T-helper 17 cell (primary cell): ENCODE data around the gene GNG13. TPM values are rescaled to one million over a fixed set of nuclear protein-coding genes. Genes with fewer than 3 reads are reported as not detected.
"Not testable (repeated sequence)": the region's sequence is repeated elsewhere in the genome, so short reads cannot be mapped to it uniquely, and the experiment has no call there.

Experiments
- ATAC-seq: fragments of 150-1000 bp; cut with Tn5 transposase; 2 replicates; pipeline ENCODE4 v1.10.0; 2021; ENCODE audit warnings: mild to moderate bottlenecking, moderate library complexity
- DNase-seq, 3 donors: peaks; one replicate each; pipeline versions ENCODE4 v3.0.0 to v3.0.0-alpha.2; 2020 to 2021
- H3K9me3 ChIP-seq: one replicate; pipeline ENCODE4 v1.7.0; 2013; ENCODE audit warnings: low read length, mild to moderate bottlenecking; ENCODE audit not compliant: control insufficient read depth, poor library complexity, severe bottlenecking
- H3K27ac Mint-ChIP-seq: one replicate; pipeline ENCODE4 v1.8.0; 2022; ENCODE audit warnings: mild to moderate bottlenecking, moderate library complexity, mixed read lengths
- H3K27me3 Mint-ChIP-seq: one replicate; pipeline ENCODE4 v1.8.0; 2022; ENCODE audit warnings: mixed read lengths
- H3K36me3 Mint-ChIP-seq: one replicate; pipeline ENCODE4 v1.8.0; 2022; ENCODE audit warnings: low read depth, mixed read lengths
- H3K4me1 Mint-ChIP-seq: one replicate; pipeline ENCODE4 v1.8.0; 2022; ENCODE audit warnings: mild to moderate bottlenecking, mixed read lengths
- H3K4me3 Mint-ChIP-seq: one replicate; pipeline ENCODE4 v1.8.0; 2022; ENCODE audit warnings: mild to moderate bottlenecking, moderate library complexity, mixed read lengths
- total RNA-seq, 4 donors: library from RNA in 2 of 4; stranded (reverse) in 2 of 4; gene quantifications; one replicate each; pipeline ENCODE4 v1.2.3 and lab custom pipeline; 2022 to 2026

The GNG13 gene
- total RNA-seq, 2 donors from 2014 or later = not detected

DNA sequence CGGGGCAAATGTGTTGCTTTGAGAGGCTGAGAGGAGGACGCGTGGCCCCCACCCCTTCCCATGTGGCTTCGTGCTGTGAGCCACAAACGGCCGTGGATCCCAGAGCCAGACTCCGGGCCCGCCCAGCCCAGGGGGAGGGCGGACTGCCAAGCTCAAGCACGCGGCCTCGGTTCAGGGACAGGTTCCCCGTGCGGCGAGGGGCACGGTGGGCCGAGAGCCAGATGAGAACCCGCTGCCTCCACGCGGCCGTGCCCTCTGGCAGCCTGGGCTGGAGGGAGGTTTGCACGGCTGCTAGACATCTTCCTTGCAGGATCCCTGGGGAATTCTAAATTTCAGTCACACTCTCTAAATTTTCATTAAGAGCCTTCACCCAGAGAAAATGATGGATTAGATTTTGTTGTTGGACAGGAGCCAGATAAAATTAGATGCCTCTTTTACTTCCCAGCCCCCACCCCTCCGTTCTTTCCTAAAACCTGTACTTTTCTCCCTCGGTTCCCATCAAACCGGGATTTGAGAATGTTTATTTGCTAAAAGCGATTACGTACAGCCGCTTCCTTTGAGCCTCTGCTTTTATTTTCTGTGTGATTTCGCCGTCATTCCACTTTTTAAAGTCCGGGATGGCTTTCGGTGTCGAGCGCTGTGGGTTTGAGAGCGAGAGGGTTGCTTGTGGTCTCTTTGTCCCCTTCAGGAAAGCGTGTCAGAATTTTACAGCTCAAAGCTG is 25.0 kb upstream of the GNG13 start:
- Mint-ChIP-seq H3K36me3 (no peaks in the 10 kb centered on the region), H3K27me3 (peaks cover 9% of the 10 kb centered on the region), H3K4me3 (no peak overlapping the region), H3K4me1 (no peaks in the 10 kb centered on the region), H3K27ac (no peak overlapping the region)
- DNase-seq (no peak), ATAC-seq (no peak)
- H3K9me3 ChIP-seq = no peaks in the 10 kb centered on the region

DNA sequence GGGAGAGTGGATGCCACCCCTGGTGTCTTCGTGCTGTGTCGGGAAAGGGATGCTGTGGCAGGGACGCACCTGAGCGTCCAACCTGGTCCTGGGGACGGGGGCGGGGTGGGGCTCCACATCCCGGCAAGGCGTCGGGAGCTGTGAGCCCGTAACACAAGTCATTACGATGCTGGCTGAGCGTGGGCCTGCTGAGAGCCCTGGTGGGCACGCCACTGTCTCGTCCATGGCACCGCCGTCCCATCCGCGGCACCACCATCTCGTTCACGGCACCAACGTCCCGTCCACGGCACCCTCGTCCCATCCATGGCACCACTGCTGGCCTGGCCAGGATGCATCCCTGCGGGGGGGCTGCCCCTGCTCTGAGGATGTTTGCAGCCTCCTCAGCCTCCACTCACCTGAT is 24.1 kb upstream of the GNG13 start:
- H3K36me3 Mint-ChIP-seq = no peaks in the 10 kb centered on the region
- H3K27ac Mint-ChIP-seq = no peak overlapping the region
- DNase-seq (no peak), ATAC-seq (no peak)
- no peaks in the 10 kb centered on the region for H3K9me3 ChIP-seq
- H3K4me1 Mint-ChIP-seq = peaks cover 2% of the 10 kb centered on the region
- H3K4me3 Mint-ChIP-seq = no peak overlapping the region
- H3K27me3 Mint-ChIP-seq = peaks cover 2% of the 10 kb centered on the region

DNA sequence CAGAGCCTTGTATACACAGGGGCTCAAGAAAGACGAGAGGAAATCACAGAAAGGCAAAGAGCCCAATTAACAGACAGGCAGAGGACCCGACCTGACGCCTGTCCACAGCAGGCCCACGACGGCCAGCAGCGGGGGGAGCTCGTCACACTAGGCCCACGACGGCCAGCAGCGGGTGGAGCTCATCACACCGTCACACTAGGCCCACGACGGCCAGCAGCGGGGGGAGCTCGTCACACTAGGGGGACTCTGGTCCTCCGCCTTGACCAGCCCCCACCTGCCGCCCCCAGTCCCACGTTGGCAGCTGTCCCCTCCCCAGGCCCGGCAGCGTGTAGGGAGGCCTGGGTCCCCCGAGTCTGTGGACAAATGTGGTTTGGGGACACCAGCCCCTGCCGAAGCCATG is 23.7 kb upstream of the GNG13 start:
- Mint-ChIP-seq H3K4me3 (no peak overlapping the region), H3K27ac (no peak overlapping the region)

DNA sequence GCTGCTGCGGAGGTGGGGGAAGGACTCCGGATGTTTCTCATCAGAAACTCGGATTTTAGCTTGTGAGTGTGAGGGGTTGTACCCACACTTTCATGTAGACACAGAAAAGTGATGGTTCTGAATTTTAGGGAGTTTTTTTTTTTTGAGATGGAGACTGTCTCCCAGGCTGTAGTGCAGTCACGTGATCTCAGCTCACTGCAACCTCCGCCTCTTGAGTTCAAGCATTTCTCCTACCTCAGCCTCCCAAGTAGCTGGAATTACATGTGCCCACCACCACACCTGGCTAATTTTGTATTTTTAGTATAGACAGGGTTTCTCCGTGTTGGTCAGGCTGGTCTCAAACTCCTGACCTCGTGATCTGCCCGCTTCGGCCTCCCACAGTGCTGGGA is 22.4 kb upstream of the GNG13 start:
- no peaks in the 10 kb centered on the region for H3K36me3 Mint-ChIP-seq
- H3K27me3 Mint-ChIP-seq = no peaks in the 10 kb centered on the region
- H3K9me3 ChIP-seq = no peaks in the 10 kb centered on the region
- H3K27ac Mint-ChIP-seq = no peak overlapping the region
- H3K4me1 Mint-ChIP-seq = peaks cover 5% of the 10 kb centered on the region
- ATAC-seq (no peak), DNase-seq (no peak)
- no peak overlapping the region for H3K4me3 Mint-ChIP-seq

More for the DNA sequence above, 23.7 kb upstream of the GNG13 start:
- Mint-ChIP-seq H3K4me1 (peaks cover 5% of the 10 kb centered on the region), H3K36me3 (no peaks in the 10 kb centered on the region), H3K27me3 (no peaks in the 10 kb centered on the region)
- DNase-seq = no peak
- no peak for ATAC-seq
- no peaks in the 10 kb centered on the region for H3K9me3 ChIP-seq

DNA sequence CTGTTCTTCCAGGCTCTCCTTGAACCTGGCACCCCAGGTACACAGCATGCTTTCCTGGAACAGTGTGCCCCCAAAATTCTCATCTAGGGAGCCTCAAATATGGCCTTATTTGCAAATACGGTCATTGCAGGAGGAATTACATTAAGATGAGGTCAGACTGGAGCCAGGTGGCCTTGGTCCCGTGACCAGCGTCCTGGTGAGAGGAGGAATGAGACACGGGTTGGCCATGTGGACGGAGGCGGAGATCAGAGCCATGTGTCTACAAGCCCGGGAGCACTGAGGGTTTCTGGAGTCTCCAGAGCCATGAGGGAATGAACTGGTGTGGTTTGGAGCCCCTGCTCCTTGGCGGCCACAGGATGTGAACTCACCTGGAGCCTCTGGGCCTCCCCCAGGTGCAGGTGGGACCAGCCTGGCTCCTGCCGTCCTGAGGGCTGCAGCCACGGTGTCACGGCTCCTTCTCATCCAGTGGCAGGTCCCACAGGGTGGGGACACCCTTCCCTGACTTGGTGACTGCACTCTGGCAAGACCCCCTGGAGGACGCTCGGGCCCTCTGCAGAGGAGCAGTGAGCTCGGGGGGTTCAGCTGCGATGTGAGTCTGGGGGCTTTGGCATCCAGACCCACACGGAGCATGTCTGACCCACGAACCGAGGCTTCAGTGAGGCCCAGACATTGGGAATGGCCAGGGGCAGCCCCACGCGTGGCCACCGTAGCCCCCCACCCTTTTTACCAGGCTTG is 21.8 kb upstream of the GNG13 start:
- no peaks in the 10 kb centered on the region for H3K9me3 ChIP-seq
- DNase-seq = no peak
- H3K4me3 Mint-ChIP-seq = no peak overlapping the region
- H3K27me3 Mint-ChIP-seq = no peaks in the 10 kb centered on the region
- H3K4me1 Mint-ChIP-seq = peaks cover 5% of the 10 kb centered on the region
- no peak for ATAC-seq
- H3K27ac Mint-ChIP-seq = no peak overlapping the region
- no peaks in the 10 kb centered on the region for H3K36me3 Mint-ChIP-seq

DNA sequence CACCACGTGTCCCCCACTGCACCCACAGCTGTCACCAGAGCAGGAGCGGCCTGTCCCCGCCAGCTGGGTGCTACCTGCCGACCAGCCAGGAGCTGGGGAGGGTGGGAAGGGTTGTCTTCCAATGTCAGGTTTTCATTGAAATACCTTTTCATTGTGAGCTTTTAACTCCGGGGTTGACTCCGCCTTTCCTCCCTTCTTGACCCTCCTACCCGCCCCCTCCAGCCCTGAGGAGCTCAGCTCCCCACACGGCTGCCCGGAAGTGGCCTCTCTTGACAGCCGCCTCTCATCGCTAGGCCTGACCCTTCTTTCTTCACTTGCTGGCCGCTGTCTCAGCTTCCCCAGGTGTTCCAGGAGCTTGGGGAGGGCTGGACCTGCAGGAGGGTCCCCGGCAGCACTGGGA is 21.2 kb upstream of the GNG13 start:
- no peaks in the 10 kb centered on the region for H3K36me3 Mint-ChIP-seq
- H3K4me3 Mint-ChIP-seq = no peak overlapping the region
- H3K27me3 Mint-ChIP-seq = no peaks in the 10 kb centered on the region
- no peaks in the 10 kb centered on the region for H3K9me3 ChIP-seq
- no peak for ATAC-seq
- H3K27ac Mint-ChIP-seq = no peak overlapping the region
- DNase-seq = no peak
- H3K4me1 Mint-ChIP-seq = peaks cover 5% of the 10 kb centered on the region

DNA sequence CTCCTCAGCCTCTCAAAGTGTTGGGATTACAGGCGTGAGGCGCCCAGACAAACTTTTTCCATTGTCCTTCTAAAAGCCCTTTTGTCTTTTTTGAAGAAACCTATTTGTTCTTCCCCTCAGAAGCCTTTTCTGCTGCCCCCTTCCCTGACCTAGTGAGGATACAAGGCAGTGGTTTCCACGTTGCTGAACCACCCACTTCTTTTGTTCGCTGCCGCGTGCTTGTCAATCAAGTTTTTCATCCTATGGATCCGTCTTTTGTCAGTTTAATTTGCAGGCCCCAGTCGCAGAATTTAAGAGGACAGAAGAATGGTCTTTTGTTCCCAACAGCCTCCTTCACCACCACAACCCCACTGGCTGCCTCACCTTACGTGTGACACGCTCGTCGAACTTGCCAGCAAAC is 20.2 kb upstream of the GNG13 start:
- Mint-ChIP-seq H3K27ac (peak overlapping the region; percentile 61), H3K36me3 (no peaks in the 10 kb centered on the region), H3K4me3 (no peak overlapping the region), H3K4me1 (peaks cover 5% of the 10 kb centered on the region), H3K27me3 (no peaks in the 10 kb centered on the region)
- no peak for ATAC-seq
- H3K9me3 ChIP-seq = no peaks in the 10 kb centered on the region
- DNase-seq = no peak

DNA sequence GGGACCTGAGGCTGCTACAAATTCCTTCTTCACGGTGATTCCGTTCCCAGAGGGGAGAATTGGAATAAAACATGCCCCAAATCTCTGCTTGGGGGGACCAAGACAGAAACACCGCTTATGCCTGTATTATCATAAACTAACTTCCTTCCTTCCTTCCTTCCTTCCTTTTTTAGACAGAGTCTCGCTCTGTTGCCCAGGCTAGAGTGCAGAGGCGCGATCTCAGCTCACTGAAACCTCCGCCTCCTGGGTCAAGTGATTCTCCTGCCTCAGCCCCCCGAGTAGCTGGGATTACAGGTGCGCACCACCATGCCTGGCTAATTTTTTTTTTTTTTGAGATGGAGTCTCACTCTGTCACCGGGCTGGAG is 19.5 kb upstream of the GNG13 start:
- Mint-ChIP-seq H3K4me3 (peak overlapping the region; percentile 28), H3K27ac (peak overlapping the region; percentile 61)
- not testable (repeated sequence) for DNase-seq, H3K27me3 Mint-ChIP-seq, ATAC-seq, H3K4me1 Mint-ChIP-seq, H3K36me3 Mint-ChIP-seq, H3K9me3 ChIP-seq

DNA sequence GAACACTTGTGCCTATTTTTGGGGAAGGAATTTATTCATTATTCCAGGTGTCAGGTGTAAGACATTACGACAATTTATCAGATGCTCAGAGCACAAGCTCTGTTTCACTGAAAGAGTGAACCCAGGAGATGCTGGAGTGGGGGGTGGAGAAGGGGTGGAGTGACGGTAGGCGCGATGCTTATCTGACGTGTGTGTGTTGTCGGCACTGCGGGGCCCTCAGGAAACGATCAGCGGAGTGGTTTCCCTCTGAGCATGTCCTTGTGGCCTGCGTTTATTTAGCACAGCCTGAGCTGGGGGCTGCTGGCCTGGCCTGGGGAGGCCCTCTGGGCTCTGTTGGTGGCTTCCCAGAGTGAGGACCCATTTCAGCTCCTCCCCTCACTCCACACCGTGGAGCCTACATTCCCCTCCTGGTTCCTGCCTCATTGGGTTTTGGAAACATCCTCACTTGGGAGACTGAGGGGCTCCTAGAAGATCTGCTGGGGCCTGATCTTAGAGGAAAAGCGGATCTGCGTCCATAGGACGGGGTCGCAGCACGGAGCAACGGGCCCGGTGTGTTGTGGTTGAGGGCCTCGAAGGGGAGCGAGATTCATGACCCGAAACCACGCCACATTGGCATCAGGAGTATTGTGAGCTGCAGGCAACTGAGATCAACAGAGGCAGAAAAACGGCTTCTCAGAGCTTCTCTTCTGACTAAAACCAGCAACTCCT is 19.0 kb upstream of the GNG13 start:
- Mint-ChIP-seq H3K4me3 (peak overlapping the region; percentile 15), H3K4me1 (peaks cover 5% of the 10 kb centered on the region), H3K36me3 (no peaks in the 10 kb centered on the region), H3K27ac (peak overlapping the region; percentile 61), H3K27me3 (no peaks in the 10 kb centered on the region)
- DNase-seq (peak in 2 of 3 donors; percentile 22 to 49), ATAC-seq (peak; percentile 97)
- H3K9me3 ChIP-seq = no peaks in the 10 kb centered on the region

DNA sequence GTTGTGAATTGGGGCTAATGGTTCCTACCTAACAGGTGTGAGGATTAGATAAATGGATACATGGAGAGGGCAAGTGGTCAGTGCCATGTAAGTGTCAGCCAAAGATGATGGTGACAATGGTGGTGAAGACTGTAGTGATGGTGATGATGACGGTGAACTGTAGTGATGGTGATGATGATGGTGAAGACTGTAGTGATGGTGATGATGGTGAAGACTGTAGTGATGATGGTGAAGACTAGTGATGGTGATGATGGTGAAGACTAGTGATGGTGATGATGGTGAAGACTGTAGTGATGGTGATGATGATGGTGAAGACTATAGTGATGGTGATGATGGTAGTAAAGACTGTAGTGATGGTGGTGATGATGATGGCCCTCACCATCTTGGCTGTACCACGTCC is 18.1 kb upstream of the GNG13 start:
- peaks cover 5% of the 10 kb centered on the region for H3K27me3 Mint-ChIP-seq

DNA sequence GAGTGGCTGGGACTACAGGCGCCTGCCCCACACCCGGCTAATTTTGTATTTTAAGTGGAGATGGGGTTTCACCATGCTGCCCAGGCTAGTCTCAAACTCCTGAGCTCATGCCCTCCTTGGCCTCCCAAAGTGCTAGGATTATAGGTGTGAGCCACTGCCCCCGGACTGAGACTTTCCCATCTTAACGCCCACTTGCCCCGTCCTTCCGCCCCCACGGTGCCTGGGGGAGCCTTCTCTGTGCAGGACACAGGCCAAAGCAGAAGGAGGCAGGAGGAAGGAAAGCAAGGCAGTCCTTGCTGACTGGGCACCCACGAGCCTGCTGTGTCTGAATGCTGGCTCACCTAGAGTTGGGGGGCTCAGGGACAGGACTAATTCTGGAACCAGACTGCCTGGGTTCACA is 17.6 kb upstream of the GNG13 start:
- Mint-ChIP-seq H3K4me1 (peaks cover 5% of the 10 kb centered on the region), H3K4me3 (no peak overlapping the region), H3K36me3 (no peaks in the 10 kb centered on the region), H3K27ac (no peak overlapping the region), H3K27me3 (peaks cover 7% of the 10 kb centered on the region)
- ATAC-seq (no peak), DNase-seq (no peak)
- no peaks in the 10 kb centered on the region for H3K9me3 ChIP-seq

More for the DNA sequence above, 18.1 kb upstream of the GNG13 start:
- ATAC-seq = no peak
- H3K27ac Mint-ChIP-seq = no peak overlapping the region
- no peaks in the 10 kb centered on the region for H3K36me3 Mint-ChIP-seq
- no peak overlapping the region for H3K4me3 Mint-ChIP-seq
- no peak for DNase-seq
- peaks cover 5% of the 10 kb centered on the region for H3K4me1 Mint-ChIP-seq
- H3K9me3 ChIP-seq = no peaks in the 10 kb centered on the region

DNA sequence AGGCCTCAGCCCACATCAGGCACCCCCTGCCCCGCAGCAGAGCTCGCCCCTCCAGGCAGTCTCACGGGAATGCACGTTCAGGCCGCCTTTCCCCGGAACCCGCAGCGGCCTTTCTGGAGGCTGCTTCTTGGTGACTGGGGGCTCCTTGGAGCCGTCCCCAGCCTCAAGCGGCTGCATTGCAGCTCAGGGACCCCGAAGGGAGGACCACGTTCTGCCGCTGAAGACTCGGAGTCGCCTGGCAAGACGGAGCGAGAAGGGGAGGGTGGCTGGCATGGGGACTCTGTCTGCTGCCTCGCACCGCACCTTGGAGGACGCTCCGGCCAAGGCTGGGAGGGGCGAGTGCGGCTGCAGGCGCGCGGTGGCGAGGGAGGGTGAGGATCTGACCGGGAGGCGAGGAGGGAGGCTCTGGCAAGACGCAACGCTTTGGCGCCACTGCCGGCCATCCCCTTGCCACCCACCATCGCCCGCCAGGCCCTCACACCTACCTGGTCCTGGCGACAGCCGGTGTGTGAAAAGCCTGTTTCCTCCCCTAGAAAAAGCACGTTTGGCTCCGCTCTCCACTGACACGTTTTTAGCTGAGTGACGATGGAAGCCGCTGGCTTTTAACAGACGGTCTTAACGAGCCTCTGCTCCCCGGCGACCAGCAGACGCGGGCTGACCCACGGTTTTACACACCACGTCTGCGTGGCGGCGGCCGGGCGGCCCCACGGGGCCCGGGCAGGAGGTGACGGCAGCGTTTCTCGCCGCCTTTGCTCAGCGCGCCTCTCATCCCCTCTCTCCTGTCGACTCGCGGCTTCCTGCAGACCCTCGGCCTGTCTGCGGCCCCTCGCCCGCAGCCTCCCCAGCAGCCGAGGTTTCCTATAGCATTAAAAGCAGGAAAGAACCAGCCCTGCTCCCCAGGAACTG is 16.7 kb upstream of the GNG13 start:
- H3K27me3 Mint-ChIP-seq = peaks cover 11% of the 10 kb centered on the region
- no peak for ATAC-seq
- H3K4me1 Mint-ChIP-seq = peaks cover 8% of the 10 kb centered on the region
- peaks cover 2% of the 10 kb centered on the region for H3K36me3 Mint-ChIP-seq
- no peak overlapping the region for H3K27ac Mint-ChIP-seq
- H3K4me3 Mint-ChIP-seq = no peak overlapping the region
- DNase-seq = no peak
- no peaks in the 10 kb centered on the region for H3K9me3 ChIP-seq

DNA sequence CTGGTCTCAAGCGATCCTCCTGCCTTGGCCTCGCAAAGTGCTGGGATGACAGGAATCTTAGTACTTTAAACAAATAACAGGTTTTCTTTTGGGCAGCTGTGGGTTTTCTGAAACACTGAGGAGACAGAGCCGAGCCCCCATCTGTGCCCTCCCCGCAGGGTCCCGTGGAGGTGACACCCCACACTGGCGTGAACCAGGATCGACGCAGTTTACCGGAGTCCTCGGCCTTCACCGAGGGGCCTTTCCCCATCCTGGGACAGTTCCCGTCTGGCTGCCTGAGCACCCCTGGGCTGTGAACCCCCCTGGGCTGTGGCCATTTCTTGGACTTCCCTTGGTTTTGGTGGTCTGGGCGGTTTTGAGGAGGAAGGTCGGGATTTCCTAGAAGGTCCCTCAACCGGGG is 15.3 kb upstream of the GNG13 start:
- peaks cover 8% of the 10 kb centered on the region for H3K4me1 Mint-ChIP-seq
- ATAC-seq = no peak
- no peak for DNase-seq
- no peak overlapping the region for H3K4me3 Mint-ChIP-seq
- H3K9me3 ChIP-seq = no peaks in the 10 kb centered on the region
- H3K36me3 Mint-ChIP-seq = peaks cover 2% of the 10 kb centered on the region
- peaks cover 16% of the 10 kb centered on the region for H3K27me3 Mint-ChIP-seq
- H3K27ac Mint-ChIP-seq = no peak overlapping the region
